GM12865 (cell line): Measurements from ENCODE around the gene IQCK.
"Not testable (repeated sequence)": the region's sequence is repeated elsewhere in the genome, so short reads cannot be mapped to it uniquely, and the experiment has no call there.

Experiments used
- DNase-seq: peaks from one replicate; pipeline ENCODE4 v3.0.0; 2010; ENCODE audit warnings: low read depth
- H3K4me3 ChIP-seq: 2 replicates; pipeline ENCODE4 v1.5.1; 2011; ENCODE audit warnings: mild to moderate bottlenecking, low read depth, low read length, control low read depth
- TF ChIP-seq, protein P1 (sequence below): IDR thresholded peaks from 2 replicates; pipeline ENCODE4 v1.5.1; 2011; ENCODE audit warnings: low read length, control low read depth, low read depth, inconsistent platforms; ENCODE audit not compliant: insufficient read depth; ENCODE audit errors: missing control alignments

The IQCK gene

GRCh38 chr16:19776565-19776964 is 58.5 kb downstream of the IQCK start:
- H3K4me3 ChIP-seq = no peak overlapping the region
- no peak for DNase-seq
- TF ChIP-seq, protein P1, sequence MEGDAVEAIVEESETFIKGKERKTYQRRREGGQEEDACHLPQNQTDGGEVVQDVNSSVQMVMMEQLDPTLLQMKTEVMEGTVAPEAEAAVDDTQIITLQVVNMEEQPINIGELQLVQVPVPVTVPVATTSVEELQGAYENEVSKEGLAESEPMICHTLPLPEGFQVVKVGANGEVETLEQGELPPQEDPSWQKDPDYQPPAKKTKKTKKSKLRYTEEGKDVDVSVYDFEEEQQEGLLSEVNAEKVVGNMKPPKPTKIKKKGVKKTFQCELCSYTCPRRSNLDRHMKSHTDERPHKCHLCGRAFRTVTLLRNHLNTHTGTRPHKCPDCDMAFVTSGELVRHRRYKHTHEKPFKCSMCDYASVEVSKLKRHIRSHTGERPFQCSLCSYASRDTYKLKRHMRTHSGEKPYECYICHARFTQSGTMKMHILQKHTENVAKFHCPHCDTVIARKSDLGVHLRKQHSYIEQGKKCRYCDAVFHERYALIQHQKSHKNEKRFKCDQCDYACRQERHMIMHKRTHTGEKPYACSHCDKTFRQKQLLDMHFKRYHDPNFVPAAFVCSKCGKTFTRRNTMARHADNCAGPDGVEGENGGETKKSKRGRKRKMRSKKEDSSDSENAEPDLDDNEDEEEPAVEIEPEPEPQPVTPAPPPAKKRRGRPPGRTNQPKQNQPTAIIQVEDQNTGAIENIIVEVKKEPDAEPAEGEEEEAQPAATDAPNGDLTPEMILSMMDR = no peak

- TF ChIP-seq, protein P1 = no peak
- no peak for DNase-seq
- H3K4me3 ChIP-seq = no peak overlapping the region
Observed at GRCh38 chr16:19780321-19780720, 62.2 kb downstream of the IQCK start.

DNA sequence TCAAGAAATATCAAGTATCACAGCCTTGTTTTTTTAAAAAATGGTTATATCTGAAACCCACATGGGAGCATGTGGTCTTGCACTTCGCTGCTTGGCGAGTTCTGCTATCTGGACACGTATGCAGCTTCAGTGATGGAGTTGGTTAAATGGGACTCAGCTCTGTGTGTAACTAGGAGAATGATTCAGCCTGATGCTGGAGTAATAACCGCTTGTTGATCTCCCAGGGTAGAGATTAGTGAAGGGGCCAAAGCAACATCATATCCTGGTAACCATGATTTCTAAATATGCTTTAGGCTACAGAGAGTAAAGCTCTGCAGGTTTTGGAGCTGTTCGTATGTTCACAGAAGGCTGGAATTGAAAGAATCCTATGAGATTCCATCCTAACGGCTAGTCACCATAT is 63.2 kb downstream of the IQCK start:
- no peak for DNase-seq

GRCh38 chr16:19783363-19784182 is 65.5 kb downstream of the IQCK start:
- no peak overlapping the region for H3K4me3 ChIP-seq
- DNase-seq = no peak
- TF ChIP-seq, protein P1 = no peak

More for the DNA sequence above, 63.2 kb downstream of the IQCK start:
- no peak overlapping the region for H3K4me3 ChIP-seq
- TF ChIP-seq, protein P1 = no peak

DNA sequence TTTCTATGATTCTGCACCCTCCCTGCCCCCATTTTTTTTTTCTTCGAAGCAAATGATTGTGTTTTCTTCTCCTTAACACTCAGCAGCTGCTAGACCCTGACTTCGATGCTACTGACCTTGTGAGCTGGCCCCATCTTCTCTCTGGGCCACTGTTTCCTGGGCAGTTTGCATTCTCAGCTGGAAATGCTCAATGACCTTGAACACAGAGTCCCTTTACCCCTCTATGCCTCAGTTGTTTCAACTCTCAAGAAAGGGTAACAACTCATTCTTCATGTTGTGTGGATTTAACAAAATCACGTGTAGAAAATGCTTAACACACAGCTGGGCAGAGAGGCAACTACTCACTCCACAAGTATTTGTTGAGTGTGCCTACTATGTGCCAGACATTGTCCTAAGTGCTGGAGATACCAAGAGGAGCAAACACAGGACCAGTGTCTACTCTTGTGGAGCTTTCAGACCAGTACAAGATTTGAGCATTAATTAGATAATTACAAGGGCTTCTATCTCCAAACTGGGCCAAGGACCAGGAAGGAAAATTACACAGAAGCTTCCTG is 66.2 kb downstream of the IQCK start:
- no peak for DNase-seq
- no peak overlapping the region for H3K4me3 ChIP-seq
- TF ChIP-seq, protein P1 = no peak

DNA sequence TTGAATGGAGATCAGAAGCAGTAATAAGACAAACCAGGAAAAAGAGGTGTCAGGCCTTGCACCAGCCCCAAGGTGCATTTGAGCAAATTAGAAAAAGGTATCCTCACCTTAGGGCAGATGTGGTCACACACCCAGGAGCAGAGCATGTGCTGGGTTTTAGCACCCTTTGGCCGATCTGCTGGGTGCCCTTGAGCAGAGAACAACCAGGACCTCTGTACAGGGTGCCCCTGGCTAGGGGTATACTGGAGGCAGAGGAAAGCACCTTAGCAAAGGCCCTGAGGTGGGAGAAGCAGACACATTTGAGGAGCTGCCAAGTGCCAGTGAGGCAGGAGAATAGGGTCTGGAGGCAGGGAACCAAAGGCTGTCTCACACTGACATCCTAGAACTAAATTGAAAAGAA is 67.0 kb downstream of the IQCK start:
- no peak overlapping the region for H3K4me3 ChIP-seq
- TF ChIP-seq, protein P1 = no peak
- DNase-seq = no peak

DNA sequence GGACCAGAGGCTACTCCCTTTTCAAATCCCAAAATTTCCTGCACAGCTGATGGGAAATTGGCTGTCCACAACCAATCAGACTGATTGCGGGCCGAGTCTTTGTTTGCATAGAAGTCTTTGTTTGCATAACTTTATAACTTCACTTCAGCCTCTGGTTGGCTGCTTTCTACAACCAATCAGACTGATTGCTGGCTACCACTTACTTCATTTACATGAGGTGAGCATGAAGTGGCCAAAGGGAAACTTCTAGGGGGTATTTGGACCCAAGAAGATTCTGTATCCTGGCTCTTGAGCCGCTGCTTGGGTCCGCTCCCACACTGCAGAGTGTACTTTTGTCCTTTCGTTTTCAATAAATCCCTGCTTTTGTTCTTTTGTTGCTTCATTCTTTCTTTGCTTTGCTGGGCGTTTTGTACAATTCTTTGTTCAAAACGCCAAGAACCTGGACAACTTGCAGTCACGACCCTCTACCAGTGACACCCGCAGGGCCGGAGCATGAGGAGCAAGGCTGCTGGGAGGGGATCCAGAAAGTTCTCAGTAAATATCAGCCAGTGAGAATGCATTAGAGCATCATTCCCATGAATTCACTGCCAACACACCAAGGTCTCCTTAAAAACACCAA is 67.5 kb downstream of the IQCK start:
- TF ChIP-seq, protein P1 = no peak
- no peak for DNase-seq
- H3K4me3 ChIP-seq = no peak overlapping the region

DNA sequence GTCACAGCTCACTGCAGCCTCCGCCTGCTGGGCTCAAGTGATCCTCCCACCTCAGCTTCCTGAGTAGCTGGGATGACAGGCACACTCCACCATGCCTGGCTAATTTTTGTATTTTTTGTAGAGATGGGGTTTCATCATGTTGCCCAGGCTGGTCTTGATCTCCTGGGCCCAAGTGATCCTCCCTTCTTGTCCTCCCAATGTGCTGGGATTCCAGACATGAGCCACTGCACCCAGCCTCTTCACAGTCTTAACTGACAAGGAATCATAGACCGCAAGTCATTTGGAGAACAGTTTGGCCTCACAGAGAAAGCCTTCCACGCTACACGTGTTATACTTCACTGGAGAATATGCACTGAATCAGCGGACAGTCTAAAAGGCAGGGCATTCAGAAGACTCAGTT is 83.3 kb downstream of the IQCK start:
- H3K4me3 ChIP-seq, DNase-seq: not testable (repeated sequence)

GRCh38 chr16:19801824-19802223 is 83.8 kb downstream of the IQCK start:
- not testable (repeated sequence) for DNase-seq, H3K4me3 ChIP-seq
